ENCODE measurements around the gene CBR1.

The CBR1 gene

DNA sequence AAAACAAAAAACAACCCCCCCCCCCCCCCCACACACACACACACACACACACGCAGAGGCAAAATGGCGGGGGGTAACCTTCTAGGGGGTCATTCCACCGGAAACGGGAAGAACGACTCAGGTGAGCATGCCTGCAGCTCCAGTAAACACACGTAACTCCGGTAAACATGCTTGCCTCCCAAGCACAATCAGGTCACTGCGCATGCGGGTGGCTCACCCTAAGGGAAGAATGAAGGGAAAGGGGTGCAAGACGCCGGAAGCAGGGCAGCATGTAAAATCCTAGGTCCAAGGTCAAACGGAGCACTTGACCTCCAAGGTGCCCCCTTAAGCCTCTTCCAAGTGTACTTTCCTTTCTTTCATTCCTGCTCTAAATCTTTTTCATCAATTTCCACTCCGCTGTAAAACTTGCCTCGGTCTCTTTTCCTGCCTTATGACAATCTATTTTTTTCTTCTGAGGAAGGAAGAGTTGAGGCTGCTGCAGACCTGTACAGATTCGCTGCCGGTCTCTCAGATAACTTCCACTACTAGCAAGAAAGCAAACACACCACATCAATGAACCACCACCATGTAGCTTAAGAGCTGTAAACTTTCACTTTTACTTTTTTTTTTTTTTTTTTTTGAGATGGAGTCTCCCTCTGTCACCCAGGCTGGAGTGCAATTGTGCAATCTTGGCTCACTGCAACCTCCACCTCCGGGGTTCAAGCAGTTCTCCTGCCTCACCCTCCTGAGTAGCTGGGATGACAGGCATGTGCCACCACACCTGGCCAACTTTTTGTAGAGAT is 44.0 kb downstream of the CBR1 start:
- peak overlapping the region; percentile 23; the same call in 1 of the 2 replicates for H3K4me3 ChIP-seq (ENCODE audit: low read depth, low read length)
- no peak for DNase-seq (ENCODE audit: low read depth)
- no peak for TF ChIP-seq CTCF (IDR thresholded peaks at IDR 0.05; ENCODE audit: low read depth, low read length, missing control alignments)

GRCh38 chr21:36115138-36115730 is 45.4 kb downstream of the CBR1 start:
- H3K4me3 ChIP-seq (ENCODE audit: low read depth, low read length): no peak overlapping the region
- DNase-seq (ENCODE audit: low read depth): no peak
- TF ChIP-seq CTCF (IDR thresholded peaks at IDR 0.05; ENCODE audit: low read depth, low read length, missing control alignments): no peak

DNA sequence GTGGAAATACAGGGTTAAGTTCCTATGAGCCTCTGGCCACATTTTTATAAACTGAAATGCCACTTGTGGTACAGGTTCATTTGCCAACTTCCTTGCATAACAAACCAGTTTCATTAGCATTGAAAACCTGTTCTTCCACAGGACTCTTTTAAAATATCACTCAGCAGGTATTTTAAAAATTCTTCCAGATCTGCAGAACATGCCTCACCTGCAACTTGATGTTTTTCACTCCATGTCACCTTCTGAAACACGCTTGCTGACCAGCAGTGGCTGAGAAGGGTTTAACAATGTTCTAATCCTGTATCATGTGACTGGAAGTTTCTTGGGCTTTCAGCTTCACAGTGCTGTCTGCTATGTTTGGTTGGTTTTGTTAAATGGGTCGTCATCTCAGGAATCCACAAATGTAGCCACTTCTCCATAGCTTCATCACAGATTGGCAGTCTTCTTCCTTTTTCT is 47.5 kb downstream of the CBR1 start:
- no peak for TF ChIP-seq CTCF (IDR thresholded peaks at IDR 0.05; ENCODE audit: low read depth, low read length, missing control alignments)

GRCh38 chr21:36120304-36120888 is 50.6 kb downstream of the CBR1 start:
- no peak for TF ChIP-seq CTCF (IDR thresholded peaks at IDR 0.05; ENCODE audit: low read depth, low read length, missing control alignments)
- DNase-seq (ENCODE audit: low read depth): no peak
- H3K4me3 ChIP-seq (ENCODE audit: low read depth, low read length): no peak overlapping the region

More for the DNA sequence above, 47.5 kb downstream of the CBR1 start:
- no peak for DNase-seq (ENCODE audit: low read depth)
- no peak overlapping the region for H3K4me3 ChIP-seq (ENCODE audit: low read depth, low read length)

All from GM12864 (cell line).